Common myeloid progenitor, CD34-positive (primary cell): ENCODE results near the gene FAM163B.
"Not testable (repeated sequence)": the region's sequence is repeated elsewhere in the genome, so short reads cannot be mapped to it uniquely, and the experiment has no call there.

Experiments used
- CTCF ChIA-PET: fragments of 350-600 bp; sonication (Branson Sonifier 250); formaldehyde crosslinking; loops from one replicate; lab custom pipeline; 2021; ENCODE audit warnings: antibody characterized with exemption; lab: Charles Lee
- POLR2A ChIA-PET: fragments of 350-600 bp; sonication (Branson Sonifier 250); formaldehyde crosslinking; loops from one replicate; lab custom pipeline; 2021; ENCODE audit warnings: antibody characterized with exemption; lab: Charles Lee
- DNase-seq, 3 donors: peaks; one replicate each; pipeline versions ENCODE4 v3.0.0 to v3.0.0-alpha.2; 2013
- H3K27ac ChIP-seq, 2 experiments: 1 replicate in 1 of 2; 2 replicates in 1 of 2; pipeline ENCODE4 v1.7.0; 2013; ENCODE audit warnings: inconsistent platforms in 2 of 2, low read length in 2 of 2, mild to moderate bottlenecking in 2 of 2, low read depth in 1 of 2, moderate library complexity in 1 of 2; ENCODE audit not compliant: severe bottlenecking in 2 of 2, insufficient read depth in 1 of 2, poor library complexity in 1 of 2
- H3K27me3 ChIP-seq, 5 experiments: replicated peaks in 2 of 5; 1 replicate in 3 of 5; 2 replicates in 2 of 5; pipeline versions ENCODE4 v1.6.1 to v1.7.0; 2013; ENCODE audit warnings: low read length in 4 of 5, mild to moderate bottlenecking in 2 of 5, moderate library complexity in 2 of 5, inconsistent platforms in 1 of 5; ENCODE audit not compliant: insufficient read depth in 5 of 5, control insufficient read depth in 4 of 5
- H3K36me3 ChIP-seq, 4 experiments: 1 replicate in 2 of 4; 2 replicates in 2 of 4; pipeline versions ENCODE4 v1.6.1 to v1.7.0; 2013; ENCODE audit warnings: low read length in 3 of 4, control low read depth in 1 of 4, mild to moderate bottlenecking in 1 of 4; ENCODE audit not compliant: control insufficient read depth in 4 of 4, insufficient read depth in 4 of 4
- H3K4me1 ChIP-seq, 4 experiments: 1 replicate in 3 of 4; 2 replicates in 1 of 4; pipeline versions ENCODE4 v1.6.1 to v1.7.1; 2013; ENCODE audit warnings: low read length in 3 of 4, mild to moderate bottlenecking in 3 of 4, control low read depth in 1 of 4, inconsistent platforms in 1 of 4, moderate library complexity in 1 of 4; ENCODE audit not compliant: control insufficient read depth in 4 of 4, insufficient read depth in 4 of 4; ENCODE audit errors: control extremely low read depth in 1 of 4
- H3K4me3 ChIP-seq, 7 experiments: 1 replicate in 4 of 7; 2 replicates in 3 of 7; pipeline versions ENCODE4 v1.5.1 to v1.7.0; 2013; ENCODE audit warnings: mild to moderate bottlenecking in 7 of 7, low read length in 6 of 7, moderate library complexity in 6 of 7, inconsistent platforms in 2 of 7, low read depth in 2 of 7, control low read depth in 1 of 7; ENCODE audit not compliant: insufficient read depth in 4 of 7, control insufficient read depth in 1 of 7; ENCODE audit errors: extremely low read depth in 1 of 7
- H3K9me3 ChIP-seq, 5 experiments: 1 replicate in 4 of 5; 2 replicates in 1 of 5; pipeline versions ENCODE4 v1.6.1 to v1.7.1; 2013; ENCODE audit warnings: low read length in 4 of 5, mild to moderate bottlenecking in 2 of 5, inconsistent platforms in 1 of 5, low read depth in 1 of 5, moderate library complexity in 1 of 5; ENCODE audit not compliant: control insufficient read depth in 4 of 5, insufficient read depth in 2 of 5; ENCODE audit errors: control extremely low read depth in 1 of 5
- WGBS: methylation state at CpG from one replicate; pipeline ENCODE4 v1.1.5; 2013; ENCODE audit not compliant: insufficient coverage; 5-methylcytosine and 5-hydroxymethylcytosine counted together

Gene FAM163B

DNA sequence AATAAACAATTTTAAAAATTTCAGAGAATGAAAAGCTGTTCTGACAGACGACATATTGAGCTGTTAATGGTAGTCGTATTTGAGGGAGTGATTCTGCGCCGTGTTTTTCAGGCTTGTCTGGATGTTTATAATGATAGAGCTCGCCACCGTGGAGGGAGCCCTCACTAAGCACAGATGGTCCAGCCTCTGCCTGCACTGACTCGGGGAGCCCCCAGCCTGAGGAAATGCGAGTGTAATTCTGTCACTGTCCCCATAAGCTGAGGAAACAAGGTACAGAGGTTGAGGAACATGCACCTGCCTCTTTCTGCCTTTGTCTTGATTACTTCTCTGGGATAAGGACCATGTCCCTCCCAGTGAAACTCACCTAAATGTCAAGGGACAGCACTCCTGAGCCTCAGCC lies 19.6 kb upstream of the FAM163B start:
- H3K9me3 ChIP-seq: peaks cover 0 to 26% (median 5%) of the 10 kb centered on the region in 5 experiments
- no peak overlapping the region for H3K27ac ChIP-seq
- DNase-seq: no peak
- 91% methylated on average over 8 of the region's 8 CpGs for WGBS
- ChIA-PET CTCF (no interaction called here), POLR2A (interaction anchor here (0.9 kb wide), 1 partner anchor 20 kb away, joined by 3 read pairs; the partner anchor contains the start of gene FAM163B)
- H3K4me3 ChIP-seq: no peak overlapping the region
- H3K4me1 ChIP-seq: peaks cover 0 to 3% (median under 1%) of the 10 kb centered on the region in 4 experiments
- H3K36me3 ChIP-seq: no peaks in the 10 kb centered on the region
- H3K27me3 ChIP-seq: peaks cover 0 to 14% (median 3%) of the 10 kb centered on the region in 5 experiments

- POLR2A ChIA-PET: no interaction called here
- DNase-seq: no peak
- H3K36me3 ChIP-seq: no peaks in the 10 kb centered on the region
- CTCF ChIA-PET: no interaction called here
- peaks cover 0 to 27% (median 5%) of the 10 kb centered on the region in 5 experiments for H3K27me3 ChIP-seq
- H3K9me3 ChIP-seq: peaks cover 0 to 26% (median 5%) of the 10 kb centered on the region in 5 experiments
- H3K4me1 ChIP-seq: no peaks in the 10 kb centered on the region
- WGBS: 89% methylated on average over 3 of the region's 3 CpGs
- H3K4me3 ChIP-seq: no peak overlapping the region
- H3K27ac ChIP-seq: no peak overlapping the region
These were observed 18.2 kb upstream of the FAM163B start for GRCh38 chr9:133627341-133627740.

DNA sequence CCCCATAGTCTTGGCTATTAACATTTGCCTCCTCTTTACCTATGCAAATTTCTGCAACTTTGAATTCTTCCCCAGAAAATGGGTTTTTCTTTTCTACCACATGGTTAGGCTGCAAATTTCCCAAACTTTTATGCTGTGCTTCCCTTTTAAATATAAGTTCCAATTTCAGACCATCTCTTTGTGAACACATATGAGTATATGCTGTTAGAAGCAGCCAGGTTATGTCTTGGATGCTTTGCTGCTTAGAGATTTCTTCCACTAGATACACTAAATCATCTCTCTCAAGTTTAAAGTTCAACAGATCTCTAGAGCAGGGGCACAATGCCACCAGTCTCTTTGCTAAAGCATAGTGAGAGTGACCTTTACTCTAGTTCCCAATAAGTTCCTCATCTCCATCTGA lies 16.8 kb upstream of the FAM163B start:
- Histone ChIP-seq H3K9me3 (peaks cover 0 to 26% (median 5%) of the 10 kb centered on the region in 5 experiments), H3K27me3 (peaks cover 0 to 36% (median 8%) of the 10 kb centered on the region in 5 experiments)
- POLR2A ChIA-PET, DNase-seq, H3K36me3 ChIP-seq, H3K4me3 ChIP-seq, H3K27ac ChIP-seq, H3K4me1 ChIP-seq, CTCF ChIA-PET: not testable (repeated sequence)

DNA sequence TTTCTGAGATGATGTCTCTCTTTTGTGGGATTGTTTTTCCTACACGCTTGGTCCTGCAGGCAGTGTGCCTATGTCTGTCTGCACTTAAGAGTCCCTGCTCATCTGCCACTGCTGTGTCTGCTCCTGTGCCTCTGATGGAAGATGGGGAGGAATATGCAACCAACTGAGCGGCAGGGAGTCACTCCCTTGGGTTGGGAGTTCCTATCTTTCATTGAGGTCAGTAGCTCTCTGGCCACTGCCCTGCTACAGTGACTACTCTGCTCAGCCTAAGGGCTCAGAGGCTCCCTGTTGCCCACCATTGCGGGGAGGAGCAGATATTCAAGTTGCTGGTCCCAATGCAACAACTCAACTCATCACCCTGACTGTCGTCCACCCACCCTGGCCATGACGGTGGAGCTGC lies 13.4 kb upstream of the FAM163B start:
- ChIA-PET CTCF (no interaction called here), POLR2A (no interaction called here)
- H3K4me1 ChIP-seq: peaks cover 3 to 9% (median 6%) of the 10 kb centered on the region in 4 experiments
- H3K36me3 ChIP-seq: no peaks in the 10 kb centered on the region
- WGBS: 90% methylated on average over 3 of the region's 5 CpGs
- H3K4me3 ChIP-seq: no peak overlapping the region
- peaks cover 0 to 44% (median 17%) of the 10 kb centered on the region in 5 experiments for H3K27me3 ChIP-seq
- H3K9me3 ChIP-seq: peaks cover 0 to 26% (median 5%) of the 10 kb centered on the region in 5 experiments
- no peak overlapping the region for H3K27ac ChIP-seq
- no peak for DNase-seq

DNA sequence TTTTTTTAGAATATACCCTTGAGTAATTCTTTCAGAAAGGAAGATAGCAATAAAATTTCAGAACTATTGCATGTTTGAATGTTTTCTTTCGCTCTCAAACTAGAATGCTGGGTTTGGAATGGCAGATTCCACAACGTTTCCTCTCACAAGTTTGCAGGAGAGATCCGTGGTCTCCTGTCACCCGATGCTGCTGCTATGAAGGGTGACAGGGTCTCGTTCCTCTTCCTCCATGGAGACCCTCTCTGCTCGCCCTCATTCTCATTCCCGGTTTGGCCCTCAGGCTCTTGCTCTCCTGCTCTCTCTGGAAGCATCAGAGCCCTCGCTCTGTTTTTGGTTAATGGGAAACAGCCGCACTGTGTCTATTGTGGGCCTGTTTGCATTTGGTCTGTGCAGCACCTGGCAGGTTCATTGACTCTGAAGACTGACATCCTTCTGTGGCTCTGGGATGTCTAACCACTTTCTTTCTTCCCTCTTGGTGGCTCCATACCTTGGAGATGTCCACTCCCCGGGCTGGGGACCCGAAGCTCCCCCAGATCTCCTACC lies 12.6 kb upstream of the FAM163B start:
- Histone ChIP-seq H3K27me3 (peaks cover 0 to 46% (median 17%) of the 10 kb centered on the region in 5 experiments), H3K9me3 (peaks cover 0 to 20% (median 5%) of the 10 kb centered on the region in 5 experiments), H3K4me3 (no peak overlapping the region), H3K4me1 (peaks cover 3 to 9% (median 6%) of the 10 kb centered on the region in 4 experiments), H3K27ac (no peak overlapping the region), H3K36me3 (no peaks in the 10 kb centered on the region)
- ChIA-PET CTCF (no interaction called here), POLR2A (no interaction called here)
- WGBS: 81% methylated on average over 11 of the region's 11 CpGs
- no peak for DNase-seq

- ChIA-PET POLR2A (no interaction called here), CTCF (no interaction called here)
- 4% methylated on average over 8 of the region's 8 CpGs for WGBS
- Histone ChIP-seq H3K36me3 (no peaks in the 10 kb centered on the region), H3K4me3 (no peak overlapping the region), H3K27me3 (peaks cover 0 to 62% (median 28%) of the 10 kb centered on the region in 5 experiments), H3K27ac (no peak overlapping the region), H3K4me1 (peaks cover 3 to 9% (median 6%) of the 10 kb centered on the region in 4 experiments), H3K9me3 (peaks cover 0 to 2% (median 0%) of the 10 kb centered on the region in 5 experiments)
- DNase-seq: peak; percentile 38 to 80 (median 71)
These were observed 10.6 kb upstream of the FAM163B start for GRCh38 chr9:133619791-133620190.

DNA sequence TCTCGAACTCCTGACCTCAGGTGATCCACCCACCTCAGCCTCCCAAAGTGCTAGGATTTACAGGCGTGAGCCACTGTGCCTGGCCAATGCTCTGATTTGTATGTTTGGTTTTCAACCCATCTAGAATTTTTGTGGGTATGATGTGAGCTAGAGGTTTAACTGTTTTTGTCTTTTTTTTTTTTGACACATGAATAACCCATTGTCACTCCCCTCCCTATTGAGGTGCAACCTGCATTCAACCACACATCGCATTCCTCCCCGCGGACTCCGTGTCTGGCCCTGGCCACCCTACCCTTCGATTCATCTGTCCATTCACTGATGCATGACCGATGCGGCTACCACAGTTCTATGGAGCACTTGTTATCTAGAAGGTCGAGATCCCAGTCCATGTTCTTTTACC lies 9.5 kb upstream of the FAM163B start:
- H3K27ac ChIP-seq: no peak overlapping the region
- peaks cover 0 to 70% (median 28%) of the 10 kb centered on the region in 5 experiments for H3K27me3 ChIP-seq
- POLR2A ChIA-PET: no interaction called here
- 99% methylated on average over 10 of the region's 10 CpGs for WGBS
- CTCF ChIA-PET: no interaction called here
- no peak overlapping the region for H3K4me3 ChIP-seq
- no peaks in the 10 kb centered on the region for H3K9me3 ChIP-seq
- no peak for DNase-seq
- peaks cover 3 to 9% (median 6%) of the 10 kb centered on the region in 4 experiments for H3K4me1 ChIP-seq
- H3K36me3 ChIP-seq: no peaks in the 10 kb centered on the region
